KBM-7 (cell line): ENCODE data around the gene MAJIN.

Experiments used
- DNase-seq: peaks from one replicate; pipeline ENCODE4 v3.0.0-alpha.2; 2015
- in situ Hi-C: fragments of 300-500 bp; cut with MboI; formaldehyde crosslinking; loops from 2 replicates; pipeline ENCODE4 v1.14.3; 2020; ENCODE audit warnings: low sequenced_read_pairs, low pct_unique_long_range_greater_than_20kb, mixed read lengths

MAJIN gene

DNA sequence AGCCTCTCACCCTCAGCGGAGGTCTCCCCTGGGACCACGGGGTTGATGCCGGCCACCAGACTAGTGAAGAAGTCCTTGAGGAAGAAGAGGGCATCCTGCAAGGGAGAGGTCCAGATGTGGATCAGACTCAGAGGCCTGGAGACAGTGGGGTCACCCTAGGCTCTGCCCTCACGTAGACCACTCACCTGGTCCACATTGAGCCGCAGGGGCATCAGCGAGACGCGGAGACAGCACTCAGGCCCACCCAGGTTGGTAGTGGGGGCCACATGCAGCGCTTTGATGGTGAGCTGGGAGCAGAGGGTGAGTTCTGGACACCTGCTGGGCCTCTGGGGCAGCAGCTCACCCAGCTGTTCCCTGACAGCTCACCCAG lies 73.8 kb downstream of the MAJIN start:
- no peak for DNase-seq
- in situ Hi-C loops = no loop called here

DNA sequence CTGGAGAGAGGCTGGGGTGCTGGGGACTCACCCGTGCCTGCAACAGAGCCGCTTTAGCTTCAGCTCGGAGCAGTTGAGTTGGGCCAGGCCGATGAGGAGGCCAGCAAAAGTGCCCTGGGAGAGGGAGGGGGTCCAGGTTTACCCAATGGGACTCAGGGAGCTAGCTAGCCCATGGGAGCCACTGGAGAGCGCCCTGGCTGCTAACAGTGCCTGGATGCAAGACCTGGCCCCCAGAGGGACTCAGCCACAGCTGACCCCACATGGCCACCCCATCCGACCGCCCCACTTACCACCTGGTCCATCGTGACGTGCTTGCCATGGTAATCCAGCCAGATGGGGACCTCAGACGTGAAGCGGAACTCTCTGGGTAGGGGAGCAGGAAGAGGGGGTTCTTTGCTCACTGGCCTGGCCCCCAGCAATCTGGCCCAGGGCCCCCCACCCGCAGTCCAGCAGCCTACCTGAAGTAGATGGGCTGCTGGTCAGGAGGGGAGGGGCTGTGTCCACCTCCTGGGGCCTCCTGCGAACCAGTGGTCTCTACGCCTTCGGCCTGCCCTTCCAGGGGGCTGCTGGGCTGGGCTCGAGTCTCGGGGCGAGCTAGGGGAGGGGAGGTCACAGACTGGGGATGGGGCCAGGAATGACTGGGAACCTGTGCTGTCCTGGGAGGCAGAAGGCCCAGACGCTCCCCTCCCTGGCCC lies 74.4 kb downstream of the MAJIN start:
- in situ Hi-C loops = no loop called here
- no peak for DNase-seq

DNA sequence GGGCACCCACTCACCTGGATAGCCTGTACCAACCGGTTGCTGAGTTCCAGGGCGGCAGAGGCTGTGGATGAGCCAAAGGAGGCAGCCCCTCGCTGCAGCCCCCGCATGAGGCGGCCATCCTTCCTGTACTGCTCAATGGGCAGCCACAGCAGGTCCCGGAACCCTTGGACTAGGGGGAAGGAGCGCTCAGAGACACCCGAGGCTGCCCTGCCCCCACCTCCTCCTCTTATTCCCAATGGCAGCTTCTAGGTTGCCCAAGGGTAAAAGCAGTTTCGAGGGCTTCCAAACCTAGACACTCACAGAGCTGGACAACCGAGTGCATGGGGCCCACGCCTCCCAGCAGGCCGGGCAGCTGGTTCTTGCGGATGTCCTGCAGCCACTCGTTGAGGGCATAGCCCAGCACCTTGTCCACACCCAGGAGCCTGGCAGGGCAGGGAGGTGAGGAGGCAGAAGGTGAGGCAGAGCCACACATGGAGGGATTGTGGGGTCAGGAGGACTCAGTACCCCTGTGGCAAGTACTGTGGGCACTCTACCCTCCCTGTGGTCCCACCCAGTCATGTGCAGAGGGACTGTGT lies 75.4 kb downstream of the MAJIN start:
- DNase-seq = no peak
- in situ Hi-C loops = no loop called here

DNA sequence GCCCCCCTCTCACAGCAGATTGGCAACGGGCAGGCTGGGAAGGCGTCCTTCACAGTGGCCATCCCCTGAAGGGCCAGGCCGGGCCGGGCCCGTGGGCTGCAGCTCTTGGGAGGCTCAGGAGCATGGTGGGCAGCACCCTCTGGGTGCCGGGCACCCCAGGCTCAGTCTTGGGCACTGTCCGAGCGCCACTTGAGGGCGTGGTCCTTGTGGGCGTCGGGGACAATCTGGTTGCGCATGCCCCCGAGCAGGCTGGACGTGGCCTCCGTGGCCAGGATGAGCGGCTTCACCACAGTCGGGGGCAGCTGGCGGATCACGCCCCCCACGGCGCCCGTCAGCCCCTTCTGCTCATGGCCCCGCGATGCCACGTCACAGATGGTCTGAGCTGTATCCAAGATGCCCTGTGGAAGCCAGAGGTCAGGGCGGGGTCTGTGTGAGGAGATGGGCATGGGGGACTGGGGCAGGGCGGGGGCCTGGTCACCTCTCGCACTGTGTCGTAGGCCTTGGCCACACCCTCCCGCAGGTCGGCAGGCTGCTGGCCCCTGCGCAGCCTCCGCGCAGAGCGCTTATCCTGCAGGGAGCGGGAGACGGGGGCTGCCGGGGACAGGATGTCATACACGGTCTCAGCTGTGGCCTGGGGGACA lies 77.0 kb downstream of the MAJIN start:
- in situ Hi-C loops = no loop called here
- DNase-seq = no peak

DNA sequence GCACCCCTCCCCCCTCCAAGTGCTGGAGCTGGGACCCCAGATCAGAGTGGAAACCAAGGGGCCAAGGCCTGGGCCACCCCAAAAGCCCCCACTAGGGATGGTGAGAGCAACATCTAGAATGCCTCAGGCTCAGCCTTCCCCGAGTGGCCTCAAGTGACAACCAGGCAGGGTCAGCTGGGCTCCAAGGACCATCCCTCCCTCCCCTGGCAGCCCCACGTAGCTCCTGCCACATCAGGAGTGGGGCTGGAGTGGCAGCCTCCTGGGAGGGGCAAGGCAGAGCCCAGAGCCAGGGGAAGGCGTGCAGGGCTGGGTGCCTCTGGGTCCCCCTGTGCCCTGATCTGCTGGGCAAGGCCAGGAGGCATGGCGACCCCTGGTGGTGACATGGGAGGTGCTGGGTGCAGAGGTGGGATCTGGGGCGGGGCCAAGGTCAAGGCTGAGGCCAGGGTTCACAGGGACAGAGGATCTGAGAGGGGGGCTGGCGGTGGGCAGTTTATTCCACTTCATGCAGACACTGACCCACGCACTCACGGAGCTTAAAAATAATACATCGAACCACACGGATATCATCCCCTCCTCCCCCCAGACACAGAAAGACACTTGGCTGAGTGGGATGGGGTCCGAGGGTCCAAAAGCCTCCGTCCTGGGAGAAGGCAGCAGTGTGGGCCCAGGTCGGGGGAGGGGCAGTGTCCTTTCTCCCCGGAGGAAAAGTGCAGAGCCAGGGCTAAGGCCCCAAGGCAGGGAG lies 77.7 kb downstream of the MAJIN start:
- DNase-seq = peak; percentile 74
- in situ Hi-C loops = no loop called here

DNA sequence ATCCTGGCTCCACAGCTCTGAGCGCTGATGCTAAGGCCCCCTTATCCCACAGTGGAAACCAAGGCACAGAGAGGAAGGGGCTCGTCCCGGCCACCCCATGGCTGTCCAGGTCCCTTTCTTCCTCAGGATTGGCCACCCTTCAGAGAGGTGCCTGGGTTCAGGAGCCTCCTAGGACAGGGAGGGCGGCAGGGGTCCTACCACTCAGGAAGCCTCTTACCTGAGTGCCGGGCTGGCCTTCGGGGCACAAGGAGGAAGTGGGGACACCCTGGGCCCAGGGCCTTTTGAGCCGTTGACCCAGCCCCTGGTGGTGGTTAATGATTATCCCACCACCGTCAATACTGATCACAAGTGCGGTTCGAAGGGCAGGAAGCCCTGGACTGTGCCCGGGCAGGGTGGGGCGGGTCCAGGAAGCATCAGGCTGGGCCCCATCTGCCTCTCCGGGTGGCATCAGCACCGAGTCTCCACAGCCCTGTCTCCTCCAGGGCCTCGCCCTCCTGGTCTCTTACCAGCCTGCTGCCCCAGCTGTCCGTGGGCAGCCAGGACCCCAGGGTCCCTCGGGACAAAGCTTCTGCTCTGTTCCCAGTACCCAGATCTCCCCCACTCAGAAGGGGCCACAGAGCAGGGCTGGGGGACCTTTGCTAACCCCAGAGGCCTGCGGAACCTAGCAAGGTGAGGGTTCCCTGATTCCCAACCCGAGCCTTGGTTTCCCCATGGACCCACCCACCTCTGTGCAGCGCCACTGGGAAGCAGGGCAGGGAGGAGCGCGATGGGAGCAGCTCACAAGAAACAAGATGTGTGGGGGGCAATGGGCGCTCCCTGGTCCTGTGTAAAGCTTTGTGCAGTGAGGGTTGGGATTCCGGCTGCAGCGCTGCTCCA lies 78.5 kb downstream of the MAJIN start:
- DNase-seq = no peak
- in situ Hi-C loops = no loop called here

DNA sequence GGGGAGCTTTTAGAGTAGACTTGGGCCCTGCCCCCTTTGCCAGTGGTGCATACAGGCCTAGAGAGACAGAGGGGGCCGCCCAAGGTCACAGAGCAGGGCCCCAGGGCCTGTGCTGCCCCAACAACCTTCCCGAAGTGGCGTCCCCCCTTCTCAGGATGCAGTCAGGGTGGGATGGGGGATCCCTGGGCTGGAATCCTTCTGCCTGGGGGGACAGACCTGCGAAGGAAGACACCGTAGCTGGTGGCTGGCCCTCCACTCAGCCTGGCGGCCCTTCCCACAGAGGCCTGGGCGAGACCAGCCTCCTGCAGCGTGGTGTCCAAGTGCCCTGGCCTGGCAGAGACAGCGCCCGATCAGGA lies 79.1 kb downstream of the MAJIN start:
- in situ Hi-C loops = no loop called here
- no peak for DNase-seq

DNA sequence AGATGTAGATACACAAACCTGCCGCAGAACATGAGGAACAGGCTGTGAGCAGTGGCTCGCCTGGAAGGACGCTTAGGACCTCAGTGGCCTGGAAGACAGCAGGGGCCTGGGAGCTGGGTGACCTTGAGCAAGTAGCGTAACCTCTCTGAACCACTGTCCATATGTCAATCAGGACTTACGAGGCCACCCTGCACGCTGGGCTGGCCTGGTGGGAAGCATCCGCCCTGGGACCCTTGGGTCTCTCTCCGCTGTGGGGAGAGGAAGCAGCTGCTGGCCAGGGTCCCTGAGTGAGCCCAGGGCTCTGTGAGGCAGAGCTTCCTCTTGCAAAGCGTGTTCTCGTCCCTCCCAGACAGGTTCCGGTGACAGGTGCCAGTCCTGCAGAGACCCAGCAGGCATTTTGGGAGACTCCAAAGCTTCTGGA lies 79.5 kb downstream of the MAJIN start:
- in situ Hi-C loops = no loop called here
- DNase-seq = no peak

DNA sequence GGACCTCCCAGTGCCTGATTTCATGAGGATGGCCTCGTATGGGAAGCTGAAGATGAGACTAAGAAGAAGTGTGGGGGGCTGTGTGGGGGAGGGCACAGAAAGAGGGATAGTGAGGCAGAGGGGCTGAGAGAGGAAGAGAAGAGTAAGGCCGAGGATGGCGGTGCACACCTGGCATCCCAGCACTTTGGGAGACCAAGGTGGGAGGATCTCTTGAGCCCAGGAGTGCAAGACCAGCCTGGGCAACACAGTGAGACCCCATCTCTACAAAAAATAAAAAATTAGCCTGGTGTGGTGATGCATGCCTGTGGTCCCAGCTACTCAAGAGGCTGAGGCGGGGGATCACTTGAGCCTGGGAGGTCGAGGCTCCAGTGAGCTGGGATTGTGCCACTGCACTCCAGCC lies 80.0 kb downstream of the MAJIN start:
- in situ Hi-C loops = no loop called here
- no peak for DNase-seq

DNA sequence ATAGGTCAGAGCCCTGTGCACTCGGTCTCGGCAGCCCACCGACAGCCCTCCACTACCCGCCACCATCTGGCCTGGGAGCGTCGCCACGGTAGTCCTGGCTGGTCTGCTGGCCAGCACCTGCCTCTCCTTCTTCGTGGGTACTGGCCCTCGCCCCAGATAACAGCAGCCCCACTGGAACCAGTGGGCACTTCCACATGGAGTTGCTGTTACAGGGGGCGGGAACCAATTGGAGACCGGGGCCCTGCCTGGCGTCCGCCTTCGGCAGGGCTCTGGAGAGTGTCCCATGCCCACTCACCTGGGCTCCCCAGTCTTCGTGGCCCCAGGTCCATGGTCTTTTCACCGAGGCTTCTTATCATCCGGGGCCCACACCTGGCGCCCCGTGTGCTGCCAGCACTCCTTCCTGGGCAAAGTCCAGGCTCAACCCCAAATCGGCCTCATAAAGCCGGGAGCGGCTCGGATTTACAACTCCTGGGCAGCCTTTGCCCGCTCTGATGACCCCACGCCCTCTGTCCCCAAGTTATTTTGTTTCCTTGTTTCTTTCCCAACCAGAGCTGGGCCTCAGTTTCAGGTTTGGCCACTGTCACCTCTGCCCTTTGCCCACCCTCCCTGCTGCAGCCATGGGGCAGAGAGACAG lies 80.6 kb downstream of the MAJIN start:
- in situ Hi-C loops = no loop called here
- DNase-seq = no peak

DNA sequence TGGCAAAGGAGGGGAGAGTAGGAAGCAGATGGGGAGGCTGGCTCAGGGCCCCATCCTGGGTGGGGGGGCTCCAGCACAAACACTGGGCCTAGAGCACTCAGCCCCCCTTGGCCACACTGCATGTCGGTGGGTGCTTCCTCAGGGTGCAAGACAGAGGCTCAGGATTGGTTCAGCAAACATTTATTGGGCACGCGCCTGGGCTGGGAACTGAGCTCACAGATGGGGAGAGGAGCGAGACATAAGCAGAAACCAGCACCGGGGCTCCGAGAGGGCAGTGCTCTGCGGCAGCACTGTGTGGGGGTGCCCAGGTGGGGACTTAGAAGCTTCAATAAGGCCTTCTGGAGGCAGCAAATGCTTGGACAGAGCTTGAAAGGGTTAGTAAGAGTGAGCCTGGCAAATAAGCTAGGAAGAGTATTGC lies 81.4 kb downstream of the MAJIN start:
- in situ Hi-C loops = no loop called here
- DNase-seq = no peak

DNA sequence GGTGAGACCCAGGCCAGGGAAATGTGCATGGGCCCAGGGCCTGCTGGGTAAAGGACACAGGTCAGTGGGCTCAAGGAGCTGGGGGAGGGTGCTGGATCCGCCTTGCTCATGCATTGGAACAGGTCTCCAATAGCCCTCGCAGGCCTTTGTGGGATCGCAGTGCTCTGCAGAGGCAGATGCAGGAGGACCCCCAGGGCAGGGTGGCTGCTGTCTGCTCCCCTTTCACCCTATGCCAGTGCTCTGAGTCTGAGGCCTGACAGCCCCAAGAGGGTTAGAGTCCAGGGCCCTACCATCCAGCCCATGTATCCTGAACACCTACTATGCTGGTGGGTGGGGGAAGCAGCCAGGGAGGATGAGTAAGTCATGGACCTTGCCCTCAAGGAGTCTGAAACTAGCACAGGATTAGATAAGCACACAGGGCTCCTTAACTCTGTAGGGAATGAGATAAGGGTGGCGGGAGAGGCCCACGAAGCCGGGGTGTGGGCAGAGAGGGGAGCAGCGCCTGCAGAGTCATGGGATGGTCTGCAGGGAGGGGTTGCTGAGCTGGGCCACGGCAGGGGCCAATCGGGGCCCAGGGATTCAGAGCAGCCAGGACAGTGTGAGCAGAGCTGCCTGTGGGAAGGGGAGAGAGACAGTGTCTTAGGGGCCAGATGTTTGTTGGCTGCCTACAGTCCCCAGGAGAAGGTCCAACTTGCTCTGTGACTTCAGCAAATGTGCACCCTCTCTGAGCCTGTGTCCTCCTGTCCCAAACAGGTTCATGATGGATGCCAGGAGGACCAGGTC lies 83.0 kb downstream of the MAJIN start:
- peak; percentile 24 for DNase-seq
- in situ Hi-C loops = no loop called here

DNA sequence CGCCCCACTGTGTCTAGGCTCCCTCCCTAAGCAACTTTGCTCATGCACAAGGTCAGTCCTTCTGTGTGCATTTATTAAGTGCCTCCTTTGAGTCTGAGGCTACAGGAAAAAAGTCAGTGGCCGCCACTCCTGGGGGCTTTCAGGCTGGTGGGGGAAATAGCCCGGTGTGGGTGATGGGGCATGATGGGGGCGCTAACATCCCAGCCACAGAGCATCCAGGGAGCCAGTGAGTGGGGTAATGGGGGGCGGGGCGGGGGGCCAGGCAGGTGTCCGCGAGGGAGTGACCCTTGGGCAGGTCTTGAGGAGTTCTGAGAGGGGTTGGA lies 83.5 kb downstream of the MAJIN start:
- no peak for DNase-seq
- in situ Hi-C loops = no loop called here
